Kidney capillary endothelial cell (primary cell): ENCODE results near the gene MTA2.
"Not testable (repeated sequence)": the region's sequence is repeated elsewhere in the genome, so short reads cannot be mapped to it uniquely, and the experiment has no call there.

ENCODE experiments used
- DNase-seq: peaks from one replicate; pipeline ENCODE4 v3.0.0-alpha.2; 2018; ENCODE audit warnings: low spot score

Gene MTA2

GRCh38 chr11:62601372-62602140 lies at the start of gene MTA2:
MTA2 (minus strand) TSS chr11:62601865; CDS start chr11:62601450, 415 bp downstream.
- DNase-seq = peak; percentile 96

- not testable (repeated sequence) for DNase-seq
These were observed 48.6 kb upstream of the MTA2 start for GRCh38 chr11:62650283-62650682.

- no peak for DNase-seq
These were observed 47.8 kb upstream of the MTA2 start for GRCh38 chr11:62649486-62649885.

GRCh38 chr11:62648967-62649364 lies 47.3 kb upstream of the MTA2 start:
- DNase-seq = no peak

GRCh38 chr11:62648185-62648966 lies 46.7 kb upstream of the MTA2 start:
- no peak for DNase-seq

- no peak for DNase-seq
These were observed 45.9 kb upstream of the MTA2 start for GRCh38 chr11:62647609-62648005.

- DNase-seq = no peak
These were observed 45.4 kb upstream of the MTA2 start for GRCh38 chr11:62646825-62647608.

- peak; percentile 98 for DNase-seq
These were observed 44.5 kb upstream of the MTA2 start, which contains the start of gene GANAB for GRCh38 chr11:62645946-62646824. GANAB (minus strand) TSS chr11:62646613; CDS start chr11:62646599, 14 bp downstream.

GRCh38 chr11:62645671-62645945 lies 43.9 kb upstream of the MTA2 start:
- no peak for DNase-seq

- no peak for DNase-seq
These were observed 42.6 kb upstream of the MTA2 start for GRCh38 chr11:62644220-62644619.

- no peak for DNase-seq
These were observed 30.8 kb upstream of the MTA2 start for GRCh38 chr11:62632492-62632891.

- DNase-seq = no peak
These were observed 26.0 kb upstream of the MTA2 start for GRCh38 chr11:62627713-62628112.

- no peak for DNase-seq
These were observed 20.9 kb upstream of the MTA2 start for GRCh38 chr11:62622476-62623089.

- DNase-seq = peak; percentile 91
These were observed 20.2 kb upstream of the MTA2 start, which contains the start of gene B3GAT3 for GRCh38 chr11:62621567-62622470. B3GAT3 (minus strand) TSS chr11:62621986; CDS start chr11:62621947, 39 bp downstream.

GRCh38 chr11:62621027-62621566 lies 19.4 kb upstream of the MTA2 start:
- no peak for DNase-seq

- not testable (repeated sequence) for DNase-seq
These were observed 15.3 kb upstream of the MTA2 start for GRCh38 chr11:62616957-62617356.

GRCh38 chr11:62615521-62615920 lies 13.9 kb upstream of the MTA2 start:
- no peak for DNase-seq

GRCh38 chr11:62614275-62614674 lies 12.6 kb upstream of the MTA2 start:
- no peak for DNase-seq

GRCh38 chr11:62613291-62613778 lies 11.7 kb upstream of the MTA2 start:
- no peak for DNase-seq
